Stimulated activated CD4-positive, alpha-beta T cell treated with anti-CD3 and anti-CD28 coated beads, Interleukin-1b, Interleukin-23, amount 100 ng/mL, for 4 hours (primary cell): ENCODE measurements around the gene INTS14.
"Not testable (repeated sequence)": the region's sequence is repeated elsewhere in the genome, so short reads cannot be mapped to it uniquely, and the experiment has no call there.

Source experiments
- DNase-seq, 2 donors: peaks; one replicate each; pipeline ENCODE4 v3.0.0-alpha.2; 2020; ENCODE audit warnings: low read depth in 2 of 2

INTS14 gene

GRCh38 chr15:65578904-65579728 is 31.8 kb downstream of the INTS14 start:
- no peak for DNase-seq

- DNase-seq = no peak
Measured at GRCh38 chr15:65577129-65577996, 33.6 kb downstream of the INTS14 start.

GRCh38 chr15:65576664-65577063 is 34.3 kb downstream of the INTS14 start:
- DNase-seq = no peak

- no peak for DNase-seq
Measured at GRCh38 chr15:65571971-65572370, 39.0 kb downstream of the INTS14 start.

- DNase-seq = no peak
Measured at GRCh38 chr15:65569728-65570127, 41.2 kb downstream of the INTS14 start.

GRCh38 chr15:65561934-65562333 is 49.0 kb downstream of the INTS14 start:
- DNase-seq = no peak

GRCh38 chr15:65559941-65560340 is 51.0 kb downstream of the INTS14 start:
- no peak for DNase-seq

GRCh38 chr15:65558997-65559760 is 51.8 kb downstream of the INTS14 start:
- DNase-seq = no peak

GRCh38 chr15:65558336-65558735 is 52.6 kb downstream of the INTS14 start:
- DNase-seq = no peak

- no peak for DNase-seq
Measured at GRCh38 chr15:65556622-65557021, 54.3 kb downstream of the INTS14 start.

- DNase-seq = no peak
Measured at GRCh38 chr15:65553691-65554090, 57.2 kb downstream of the INTS14 start.

- DNase-seq = not testable (repeated sequence)
Measured at GRCh38 chr15:65552851-65553250, 58.1 kb downstream of the INTS14 start.

- DNase-seq = no peak
Measured at GRCh38 chr15:65551183-65551582, 59.7 kb downstream of the INTS14 start.

- no peak for DNase-seq
Measured at GRCh38 chr15:65550681-65551098, 60.2 kb downstream of the INTS14 start.

GRCh38 chr15:65549288-65549687 is 61.6 kb downstream of the INTS14 start:
- DNase-seq = not testable (repeated sequence)

GRCh38 chr15:65547841-65548240 is 63.1 kb downstream of the INTS14 start:
- DNase-seq = no peak

- no peak for DNase-seq
Measured at GRCh38 chr15:65541231-65541820, 69.6 kb downstream of the INTS14 start.

- no peak for DNase-seq
Measured at GRCh38 chr15:65540314-65540713, 70.6 kb downstream of the INTS14 start.

GRCh38 chr15:65535192-65535591 is 75.7 kb downstream of the INTS14 start:
- DNase-seq = no peak

GRCh38 chr15:65533057-65533756 is 77.7 kb downstream of the INTS14 start:
- DNase-seq = no peak

GRCh38 chr15:65532738-65533051 is 78.2 kb downstream of the INTS14 start:
- DNase-seq = no peak
